ENCODE measurements around the gene VSIG2. TPM values are rescaled to one million over a fixed set of nuclear protein-coding genes. Genes with fewer than 3 reads are reported as not detected.

Gene VSIG2
- total RNA-seq, 1 donor from 2014 or later = 1.3 TPM

DNA sequence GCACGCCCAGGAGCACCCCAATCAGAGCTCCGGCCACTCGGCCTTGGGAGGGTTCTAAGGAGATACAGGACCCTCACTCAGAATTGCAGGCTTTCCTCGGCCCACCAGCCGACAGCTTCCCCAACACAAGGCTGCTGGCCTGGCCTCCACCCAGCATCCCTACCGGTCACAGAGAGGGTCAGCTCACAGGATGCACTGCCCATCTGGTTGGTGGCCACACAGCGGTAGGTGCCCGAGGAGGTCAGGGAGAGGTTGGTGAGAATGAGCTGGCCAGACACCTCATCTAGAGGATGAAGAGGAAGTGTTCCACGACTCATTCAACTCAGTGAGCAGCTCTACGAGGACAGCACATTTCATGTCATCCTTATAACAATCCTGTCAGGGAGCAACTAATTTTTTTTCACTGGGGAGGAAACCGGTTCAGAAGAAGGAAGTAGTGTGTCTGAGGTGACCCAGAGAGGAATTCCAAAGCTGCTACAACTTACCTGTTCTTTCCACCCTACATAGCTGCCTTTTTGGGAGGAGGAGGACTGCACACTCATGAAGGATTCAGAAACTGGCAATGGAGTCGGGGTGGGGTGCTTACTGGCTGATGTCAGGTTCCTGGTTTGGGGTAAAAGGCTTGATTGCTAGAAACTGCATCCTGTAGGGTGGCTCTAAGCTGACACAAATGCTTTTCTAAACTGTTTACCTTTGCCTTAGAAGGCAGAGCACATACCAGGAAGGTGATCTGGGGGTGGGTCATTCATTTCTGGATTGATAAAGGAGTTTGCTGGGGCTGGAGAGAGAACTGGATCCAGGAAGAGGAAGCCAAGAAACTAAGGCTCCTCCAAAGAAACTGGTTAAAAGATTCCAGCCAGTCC lies 3.3 kb downstream of the VSIG2 start:
- DNase-seq (ENCODE audit: low spot score) (no peak), ATAC-seq (no peak)

DNA sequence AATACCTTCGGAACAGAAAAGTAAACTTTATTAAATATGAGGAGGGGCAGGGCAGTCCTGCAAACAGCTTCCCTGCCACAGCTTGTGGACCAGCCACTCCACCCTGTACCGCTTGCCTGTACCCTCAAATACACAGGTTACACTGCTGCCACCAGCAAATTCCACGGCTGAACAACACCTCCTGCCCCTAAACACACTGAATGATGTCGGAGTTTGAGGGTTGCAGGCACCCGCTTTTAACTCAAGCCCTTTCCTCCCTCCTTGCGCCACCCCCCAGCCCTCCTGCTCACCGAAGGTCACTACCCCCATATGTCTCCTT lies 4.0 kb downstream of the VSIG2 start:
- ATAC-seq (no peak), DNase-seq (ENCODE audit: low spot score) (no peak)

DNA sequence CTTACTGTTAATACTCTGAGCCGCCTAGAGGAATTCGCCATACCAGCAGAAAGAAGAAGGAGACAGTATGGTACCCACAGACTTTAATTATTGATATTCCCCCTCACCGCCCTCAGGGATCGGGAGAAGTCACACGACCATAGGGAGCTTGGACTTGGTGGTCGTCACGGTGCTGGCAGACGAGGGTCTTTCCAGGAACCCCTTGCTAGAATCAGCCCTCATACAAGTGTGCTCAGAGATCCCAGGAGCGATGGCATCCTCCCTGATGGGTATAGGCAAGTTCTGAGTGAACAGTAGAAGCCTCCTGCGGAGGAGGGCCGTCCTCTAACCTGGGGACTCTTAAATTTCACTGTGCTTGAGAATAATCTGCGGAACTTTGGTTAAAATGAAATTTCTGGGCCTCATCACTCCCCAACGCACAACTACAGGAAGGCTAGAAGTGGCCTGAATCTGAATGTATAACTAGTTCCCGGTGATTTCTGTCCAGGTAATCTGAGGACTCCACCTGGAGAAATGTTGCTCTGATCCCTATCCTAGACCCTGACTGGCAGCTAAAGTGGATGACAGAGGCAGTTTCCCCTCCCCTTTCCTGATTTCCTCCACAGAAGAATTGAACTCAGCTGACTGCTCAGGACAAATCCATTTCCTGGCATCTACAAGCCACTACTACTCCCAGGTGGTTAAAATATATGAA lies 4.5 kb downstream of the VSIG2 start:
- no peak for ATAC-seq
- no peak for DNase-seq (ENCODE audit: low spot score)

DNA sequence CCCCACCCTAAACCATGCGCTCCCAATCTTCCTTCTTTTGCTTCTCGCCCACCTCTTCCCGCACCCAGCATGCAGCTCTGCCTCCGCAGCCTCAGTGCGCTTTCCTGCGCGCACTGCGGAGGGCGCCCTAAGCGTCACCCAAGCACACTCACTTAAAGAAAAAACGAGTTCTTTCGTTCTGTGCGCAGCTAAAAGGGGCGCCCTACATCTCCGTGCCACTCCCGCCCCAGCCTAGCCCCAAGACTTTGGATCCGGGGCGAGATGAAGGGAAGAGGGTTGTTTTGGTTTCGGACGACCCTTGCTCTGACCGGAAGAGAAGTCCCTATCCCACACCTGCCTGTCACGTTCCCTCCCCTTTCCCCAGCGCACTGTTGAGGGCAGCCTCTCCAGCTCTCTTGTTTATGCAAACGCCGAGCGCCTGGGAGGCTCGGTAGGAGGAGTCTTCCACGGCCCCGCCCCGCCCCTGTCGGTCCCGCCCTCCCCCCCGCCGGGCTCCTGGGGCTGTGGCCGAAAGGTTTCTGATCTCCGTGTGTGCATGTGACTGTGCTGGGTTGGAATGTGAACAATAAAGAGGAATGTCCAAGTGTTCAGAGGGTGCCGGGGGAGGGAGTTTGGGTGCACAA lies 5.3 kb downstream of the VSIG2 start:
- peak; percentile 85 for DNase-seq (ENCODE audit: low spot score)
- peak; percentile 93 for ATAC-seq

DNA sequence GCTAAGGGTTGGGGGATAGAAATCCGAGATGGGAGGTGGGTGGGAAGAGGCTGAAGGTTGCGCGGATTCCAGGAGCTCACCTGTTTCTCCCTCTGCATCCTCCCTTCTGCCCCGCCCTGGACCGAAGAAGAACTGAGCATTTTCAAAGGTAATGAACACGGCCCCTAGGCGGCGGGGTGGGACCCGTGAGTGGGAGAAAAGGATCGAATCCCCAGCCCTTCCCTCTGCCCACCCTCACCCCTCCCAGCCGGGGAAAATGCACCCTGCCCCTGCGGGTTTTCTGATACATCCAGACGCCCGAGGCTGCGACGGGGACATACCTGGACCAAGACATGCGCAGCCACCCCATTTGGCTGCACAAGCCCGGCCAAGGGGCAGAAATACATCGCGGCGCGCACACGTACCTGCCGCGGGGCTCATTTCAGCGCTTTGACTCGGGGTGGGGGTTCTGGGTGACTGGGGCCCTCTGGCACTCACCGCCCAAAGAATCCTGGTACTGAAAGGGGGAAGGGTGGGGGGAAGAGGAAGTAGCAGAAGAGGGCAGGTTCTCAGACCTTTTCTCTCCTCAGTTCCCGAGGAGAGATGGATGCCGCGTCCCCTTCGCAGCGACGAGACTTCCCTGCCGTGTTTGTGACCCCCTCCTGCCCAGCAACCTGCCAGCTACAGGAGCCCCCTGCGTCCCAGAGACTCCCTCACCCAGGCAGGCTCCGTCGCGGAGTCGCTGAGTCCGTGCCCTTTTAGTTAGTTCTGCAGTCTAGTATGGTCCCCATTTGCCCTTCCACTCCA lies 6.0 kb downstream of the VSIG2 start:
- ATAC-seq (peak; percentile 4), DNase-seq (ENCODE audit: low spot score) (peak; percentile 49)

DNA sequence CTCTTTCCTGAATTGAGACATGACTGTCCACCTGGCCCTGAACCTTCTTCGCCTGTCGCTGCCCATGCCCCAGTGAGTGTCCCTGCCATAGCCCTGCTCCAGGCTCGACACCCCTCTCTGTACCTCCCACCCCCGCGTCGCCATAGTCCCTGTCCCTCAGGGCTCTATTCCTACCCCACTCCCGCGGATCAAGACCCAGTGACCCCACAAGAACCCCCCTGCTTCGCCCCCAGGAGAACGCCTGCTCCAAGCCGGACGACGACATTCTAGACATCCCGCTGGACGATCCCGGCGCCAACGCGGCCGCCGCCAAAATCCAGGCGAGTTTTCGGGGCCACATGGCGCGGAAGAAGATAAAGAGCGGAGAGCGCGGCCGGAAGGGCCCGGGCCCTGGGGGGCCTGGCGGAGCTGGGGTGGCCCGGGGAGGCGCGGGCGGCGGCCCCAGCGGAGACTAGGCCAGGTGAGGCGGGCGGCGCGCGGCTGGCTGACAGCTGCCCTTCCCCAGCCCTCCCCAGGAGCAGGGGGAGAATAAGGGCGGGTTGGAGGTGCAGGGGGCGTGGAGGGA lies 6.7 kb downstream of the VSIG2 start:
- ATAC-seq (no peak), DNase-seq (ENCODE audit: low spot score) (no peak)

DNA sequence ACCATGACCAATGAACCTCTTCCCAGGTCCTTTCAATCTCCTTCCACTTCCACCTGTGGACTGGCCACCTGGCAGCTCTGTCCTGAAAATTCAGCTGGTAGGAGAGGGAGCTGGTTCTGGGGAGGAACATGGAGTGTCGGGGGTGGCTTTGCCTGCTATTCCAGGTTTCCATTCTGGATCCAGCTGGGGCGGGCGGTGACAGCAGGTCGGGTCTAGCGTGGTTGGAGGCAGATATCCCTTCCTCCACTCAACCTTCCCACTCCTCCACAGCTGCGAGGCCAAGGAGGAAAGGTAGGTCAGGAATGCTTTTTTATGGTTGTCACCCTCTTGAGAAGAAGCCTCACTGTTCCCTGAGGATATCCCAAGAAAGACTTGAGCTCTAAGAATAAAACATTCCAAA lies 9.0 kb downstream of the VSIG2 start:
- no peak for DNase-seq (ENCODE audit: low spot score)
- no peak for ATAC-seq

DNA sequence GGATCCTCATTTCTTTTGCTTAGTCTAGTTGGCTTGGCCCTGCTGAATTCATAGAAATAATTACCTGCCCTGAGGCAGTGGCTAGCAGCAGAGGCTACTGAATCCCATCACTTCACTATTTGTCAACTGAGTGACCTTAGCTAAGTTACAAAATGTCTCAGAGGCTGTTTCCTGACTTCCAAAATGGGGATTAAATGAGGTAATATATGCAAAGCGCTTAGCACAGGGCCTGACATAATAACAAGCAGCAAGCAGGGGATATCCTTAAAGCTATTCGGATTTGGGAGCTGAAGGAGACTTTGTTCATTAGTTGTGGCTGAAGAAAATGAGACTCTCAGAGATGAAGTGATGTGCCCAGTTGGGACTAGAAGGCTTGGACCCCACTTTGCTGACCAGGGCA lies 9.5 kb downstream of the VSIG2 start:
- ATAC-seq (no peak), DNase-seq (ENCODE audit: low spot score) (no peak)

DNA sequence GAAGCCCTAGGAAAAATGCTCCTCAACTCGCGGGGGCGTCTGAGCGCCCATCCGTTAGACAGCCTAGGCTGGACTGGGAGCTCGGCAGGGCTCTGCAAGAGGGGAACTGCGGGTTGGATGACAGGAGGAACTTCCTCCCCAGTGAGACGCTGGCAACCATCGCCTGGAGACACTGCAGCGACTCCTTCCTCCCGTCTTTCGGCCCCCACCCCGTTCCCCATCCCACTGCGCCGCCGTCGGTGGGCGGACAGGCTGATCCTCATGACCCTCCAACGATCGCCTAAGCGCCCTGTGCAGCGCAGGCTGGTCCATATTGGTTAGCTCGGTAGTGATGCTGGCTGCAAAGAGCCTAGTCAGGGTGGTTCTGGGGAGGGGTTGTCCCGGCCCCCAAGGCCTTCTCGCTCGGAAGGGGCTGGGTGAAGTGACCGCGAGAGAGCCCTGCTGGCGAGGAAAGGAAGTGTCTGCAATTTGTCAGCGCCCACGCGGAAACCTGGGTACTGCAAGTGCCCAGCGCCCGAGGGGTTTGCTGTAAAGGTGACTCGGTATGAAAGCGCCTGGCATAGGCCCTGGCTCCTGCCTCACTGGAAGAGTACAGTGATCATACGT lies 11.7 kb downstream of the VSIG2 start:
- ATAC-seq (peak; percentile 28), DNase-seq (ENCODE audit: low spot score) (no peak)

DNA sequence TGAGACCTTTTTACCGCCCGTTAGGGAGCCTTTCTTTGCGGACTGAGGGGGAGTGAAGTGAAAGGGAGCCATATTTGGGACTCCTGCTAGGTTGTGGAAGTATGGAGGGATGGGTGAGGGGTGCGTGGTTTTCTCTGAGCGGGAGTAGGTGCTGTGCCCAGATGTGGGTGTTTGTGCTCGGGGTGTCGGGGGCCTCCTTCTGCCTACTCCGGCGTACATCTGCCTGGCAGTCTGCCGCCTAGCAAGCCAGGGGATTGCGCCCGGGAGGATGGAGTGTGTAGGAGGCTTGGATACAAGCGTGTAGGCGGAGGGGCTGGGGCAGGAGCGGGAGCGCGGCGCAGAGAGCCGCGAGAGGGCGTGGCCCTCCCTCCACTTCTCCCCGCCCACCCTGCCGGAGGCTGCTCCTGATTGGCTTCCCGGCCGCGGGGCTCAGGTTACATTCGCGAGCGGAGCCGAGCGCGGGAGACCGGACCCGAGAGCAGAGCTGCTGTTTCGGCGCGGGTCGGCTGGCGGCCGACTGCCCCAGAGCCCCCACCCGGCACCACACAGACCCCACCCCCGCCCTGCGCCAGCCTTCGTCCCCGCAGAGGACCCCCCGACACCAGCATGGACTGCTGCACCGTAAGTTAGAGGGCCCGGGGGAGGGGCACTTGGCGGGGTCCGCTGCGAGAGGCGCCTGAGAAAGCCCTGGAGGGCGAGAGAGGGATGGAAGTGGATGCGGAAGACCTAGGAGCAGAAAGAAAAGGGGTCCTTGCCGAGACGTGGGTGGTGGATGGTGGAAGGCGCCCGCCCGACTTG lies 12.4 kb downstream of the VSIG2 start, which contains the start of gene NRGN:
NRGN (plus strand) TSS at position 464 of the 798 bp plus-strand sequence; CDS start at position 607, 143 bp downstream.
- ATAC-seq (peak; percentile 99), DNase-seq (ENCODE audit: low spot score) (peak; percentile 88)

DNA sequence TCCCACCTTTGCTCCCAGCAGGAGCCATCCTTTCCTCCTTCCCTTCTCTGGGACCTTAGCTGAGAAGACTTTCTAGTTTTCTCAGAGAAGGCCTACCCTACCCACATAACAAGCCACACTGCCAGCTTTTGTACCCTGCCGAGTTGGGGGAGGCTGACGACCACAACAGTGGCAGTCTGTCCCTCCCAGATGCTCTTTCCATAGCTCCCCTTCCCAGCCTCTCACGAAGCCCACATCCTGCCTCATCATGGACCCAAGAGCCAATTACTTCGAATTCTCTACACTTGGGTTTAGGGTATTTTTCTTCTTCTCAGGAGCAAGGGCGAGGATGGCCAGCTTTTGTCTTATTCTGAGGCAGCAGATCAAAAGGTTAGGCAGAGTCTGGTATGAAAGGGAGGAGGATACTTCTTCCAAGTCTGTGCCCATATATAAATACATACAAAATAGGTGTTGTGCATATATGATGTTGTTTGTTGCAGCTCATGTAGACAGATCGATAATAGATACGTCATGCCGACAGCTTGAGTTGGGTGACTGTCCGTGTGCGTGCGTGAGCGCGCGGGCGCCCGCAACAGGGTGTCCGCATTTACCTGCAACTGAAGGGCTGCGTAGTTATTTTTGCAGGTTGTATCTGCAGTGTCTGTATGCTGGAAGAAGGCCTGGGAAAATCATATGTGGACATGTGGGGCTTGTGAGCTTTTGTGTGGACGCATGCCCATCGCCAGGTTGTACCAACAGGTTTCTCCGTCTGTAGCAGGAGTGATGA lies 13.2 kb downstream of the VSIG2 start:
- no peak for ATAC-seq
- DNase-seq (ENCODE audit: low spot score) = no peak

DNA sequence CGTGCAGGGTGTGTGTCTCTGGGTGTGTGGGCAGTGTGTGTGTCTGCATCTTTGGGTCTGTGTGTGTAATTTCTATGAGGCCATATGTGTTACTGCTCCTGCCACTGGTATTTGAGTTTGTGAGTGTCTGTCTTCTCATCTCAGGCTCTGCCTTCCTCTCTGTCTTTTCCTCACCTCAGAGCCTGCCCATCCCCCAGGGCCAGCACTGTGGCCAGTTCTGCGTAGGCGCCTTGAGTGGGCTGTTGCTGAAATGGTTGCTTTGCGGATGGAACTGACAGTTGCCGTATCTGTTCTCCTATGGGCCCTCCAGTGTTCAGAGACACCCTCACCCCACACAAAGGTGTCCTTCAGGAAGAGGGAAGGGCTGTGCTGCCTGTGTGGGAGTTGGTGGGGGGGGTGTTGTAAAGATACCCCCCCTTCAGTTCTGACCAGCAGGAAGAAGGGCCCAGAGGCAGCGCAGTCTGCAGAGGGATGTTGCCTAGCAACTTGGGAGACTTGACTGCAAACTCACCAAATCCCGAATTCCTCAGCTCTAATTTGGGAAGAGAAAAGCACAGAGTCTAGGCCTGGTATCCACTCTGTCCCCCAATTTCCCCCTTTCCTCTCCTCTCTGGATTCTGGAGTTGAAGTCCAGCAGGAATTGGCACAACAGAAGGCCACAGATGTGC lies 14.3 kb downstream of the VSIG2 start:
- DNase-seq (ENCODE audit: low spot score) (no peak), ATAC-seq (no peak)

DNA sequence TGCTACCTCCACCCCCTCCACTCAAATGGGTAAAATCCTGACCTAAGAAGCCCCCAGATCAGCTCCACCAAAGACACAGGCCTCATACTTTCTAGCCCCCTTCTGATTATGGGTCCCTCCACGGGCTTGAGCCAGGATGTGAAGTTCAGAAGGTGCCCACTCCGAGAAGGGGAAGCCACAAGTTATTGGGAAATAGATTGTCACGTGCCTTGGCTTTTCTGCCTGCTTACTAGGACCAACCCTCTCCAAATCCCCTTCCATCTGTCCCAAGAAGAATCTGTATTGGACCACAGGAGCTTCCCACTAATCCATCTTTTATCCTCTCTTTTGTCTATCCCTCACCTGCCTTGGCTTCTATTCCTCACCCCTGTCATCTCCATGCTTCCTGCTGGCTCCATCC lies 15.3 kb downstream of the VSIG2 start:
- ATAC-seq = no peak
- DNase-seq (ENCODE audit: low spot score) = no peak

DNA sequence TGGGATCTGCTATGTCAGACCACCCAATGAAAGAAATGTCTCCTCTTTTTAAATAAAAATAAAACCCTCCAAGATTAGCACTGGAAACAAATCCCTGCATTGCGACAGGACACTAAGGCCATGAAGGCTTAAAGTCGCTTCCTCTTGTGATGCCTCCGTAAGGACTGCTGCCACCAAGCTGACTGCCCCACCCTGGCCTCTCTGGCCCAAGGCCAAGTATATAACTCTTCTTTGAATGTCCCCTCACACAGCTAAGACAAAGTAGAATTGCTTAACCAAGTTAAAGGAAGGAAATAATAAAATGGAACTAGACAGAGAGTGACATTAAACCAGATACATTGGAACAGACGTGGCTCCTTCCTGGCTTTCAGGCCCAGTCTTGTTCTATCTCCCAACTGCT lies 19.8 kb downstream of the VSIG2 start:
- ATAC-seq = peak; percentile 47
- no peak for DNase-seq (ENCODE audit: low spot score)

DNA sequence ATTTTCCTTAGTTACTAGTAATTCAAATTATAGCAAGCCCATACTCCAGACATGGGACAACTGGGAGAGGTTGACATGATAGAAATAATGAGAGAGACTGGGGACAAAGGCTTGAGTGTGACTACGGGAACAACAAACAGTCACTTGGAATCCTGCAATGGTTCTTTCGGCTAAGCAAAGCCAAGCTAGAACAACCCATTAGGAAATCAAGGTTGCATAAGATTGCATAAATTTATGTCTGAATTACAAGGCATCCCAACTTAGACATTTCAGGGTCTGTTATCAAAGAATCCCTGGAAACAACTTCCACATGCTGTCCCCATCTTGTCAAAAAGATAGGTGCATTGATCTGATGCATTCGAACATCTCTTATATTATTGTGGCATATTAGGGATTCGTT lies 22.5 kb downstream of the VSIG2 start:
- DNase-seq (ENCODE audit: low spot score) (no peak), ATAC-seq (no peak)

DNA sequence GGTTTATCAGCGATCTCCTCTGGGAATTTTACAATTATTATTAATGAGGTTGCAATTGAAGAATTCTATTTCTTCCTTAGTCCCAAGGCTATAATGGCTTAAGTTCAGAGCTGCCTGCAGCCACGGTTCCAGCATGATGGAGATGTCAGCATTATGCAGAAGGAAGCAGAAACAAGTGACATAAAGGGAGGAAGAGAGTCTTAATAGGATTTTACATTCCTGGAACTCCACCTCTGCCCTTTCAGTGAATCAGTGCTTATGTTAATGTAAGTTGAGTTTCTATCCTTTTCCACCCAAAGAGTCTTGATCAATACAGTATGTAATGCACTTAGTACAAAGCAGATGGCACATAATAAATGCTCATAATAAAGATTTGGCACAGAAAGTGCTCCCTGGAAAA lies 23.9 kb downstream of the VSIG2 start:
- ATAC-seq = no peak

DNA sequence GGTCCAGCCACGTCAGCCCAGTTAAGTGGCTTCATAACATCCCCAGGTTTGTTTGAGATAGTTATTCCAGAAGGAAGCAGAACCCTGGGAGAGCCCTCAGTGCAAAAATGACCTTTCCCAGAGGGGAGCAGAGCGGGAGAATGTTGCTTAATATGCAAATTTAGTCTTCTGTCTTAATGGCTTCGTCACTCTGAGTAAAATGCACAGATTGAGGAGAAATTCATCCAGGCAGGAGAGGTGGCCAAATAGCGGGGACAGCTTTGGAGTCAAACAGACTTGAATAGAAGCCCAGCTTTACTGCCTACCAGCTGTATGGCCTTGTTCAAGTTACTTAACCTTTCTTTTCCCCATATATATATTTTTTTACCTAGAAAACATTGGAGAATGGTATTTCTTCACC lies 24.6 kb downstream of the VSIG2 start:
- DNase-seq (ENCODE audit: low spot score) (no peak), ATAC-seq (no peak)

More for the DNA sequence above, 23.9 kb downstream of the VSIG2 start:
- no peak for DNase-seq (ENCODE audit: low spot score)

DNA sequence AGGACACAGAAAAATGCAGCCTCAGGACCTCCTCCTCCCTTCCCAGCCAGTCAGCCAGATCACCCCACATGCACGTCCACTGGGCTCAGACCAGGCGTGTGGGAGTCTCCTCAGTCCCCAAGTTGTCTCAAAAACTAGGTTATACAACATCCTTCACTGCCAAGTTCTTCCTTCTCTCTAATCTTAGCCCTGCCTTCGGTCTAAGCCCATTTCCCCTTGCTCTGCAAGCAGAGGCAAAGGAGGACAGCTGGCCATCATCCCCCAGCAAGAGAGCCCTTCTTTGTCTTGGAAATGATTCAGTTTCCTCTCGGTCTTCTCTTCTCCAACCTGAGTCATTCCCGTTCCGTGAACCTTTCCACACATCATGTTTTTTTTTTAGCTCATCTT lies 26.3 kb downstream of the VSIG2 start:
- peak; percentile 10 for ATAC-seq

More for the DNA sequence above, 26.3 kb downstream of the VSIG2 start:
- DNase-seq (ENCODE audit: low spot score) = no peak
